ENCODE data around the gene PPM1N.

DNA sequence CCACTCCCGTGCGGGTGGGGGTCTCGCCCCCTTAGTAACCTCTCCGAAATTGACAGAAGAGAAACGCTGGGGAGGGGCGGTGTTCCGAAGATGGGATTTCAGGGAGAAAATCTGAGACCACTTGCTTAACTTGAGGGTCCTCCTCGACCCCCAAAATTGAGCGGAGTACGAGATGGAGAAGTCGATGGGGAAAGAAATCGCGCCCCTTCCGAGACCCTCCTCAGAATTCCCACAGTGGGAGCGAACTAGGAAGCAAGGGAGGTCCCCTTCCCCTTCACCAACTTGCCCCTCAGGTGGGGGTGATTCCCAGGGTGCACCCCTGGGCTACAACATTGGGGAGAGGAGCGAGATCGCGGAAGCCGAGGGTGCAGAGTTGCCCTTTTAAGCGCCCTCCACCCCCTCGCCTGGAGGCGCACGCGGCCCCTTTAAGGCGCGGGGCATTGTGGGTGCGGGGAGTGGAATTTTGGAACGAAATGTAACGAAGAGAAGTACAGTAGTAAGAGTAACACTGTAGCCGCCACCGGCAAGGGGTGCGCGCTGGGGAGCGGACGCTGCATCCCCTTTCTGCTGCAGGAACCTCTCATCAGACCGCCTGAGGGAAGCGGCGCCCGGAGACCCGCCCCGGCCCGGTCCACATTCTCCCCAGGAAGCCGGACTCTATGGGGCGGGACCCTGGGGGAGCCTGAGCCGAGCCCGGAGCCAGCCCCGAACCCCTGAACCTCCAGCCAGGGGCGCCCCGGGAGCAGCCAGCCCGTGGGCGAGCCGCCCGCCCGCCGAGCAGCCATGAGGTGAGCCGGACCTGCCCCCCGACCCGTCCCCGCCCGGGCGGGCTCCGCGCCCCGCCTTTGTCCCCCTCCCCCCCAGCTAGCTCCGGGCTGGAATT, 9.0 kb downstream of the PPM1N start, which contains the start of gene VASP:
- TF ChIP-seq, protein P1, sequence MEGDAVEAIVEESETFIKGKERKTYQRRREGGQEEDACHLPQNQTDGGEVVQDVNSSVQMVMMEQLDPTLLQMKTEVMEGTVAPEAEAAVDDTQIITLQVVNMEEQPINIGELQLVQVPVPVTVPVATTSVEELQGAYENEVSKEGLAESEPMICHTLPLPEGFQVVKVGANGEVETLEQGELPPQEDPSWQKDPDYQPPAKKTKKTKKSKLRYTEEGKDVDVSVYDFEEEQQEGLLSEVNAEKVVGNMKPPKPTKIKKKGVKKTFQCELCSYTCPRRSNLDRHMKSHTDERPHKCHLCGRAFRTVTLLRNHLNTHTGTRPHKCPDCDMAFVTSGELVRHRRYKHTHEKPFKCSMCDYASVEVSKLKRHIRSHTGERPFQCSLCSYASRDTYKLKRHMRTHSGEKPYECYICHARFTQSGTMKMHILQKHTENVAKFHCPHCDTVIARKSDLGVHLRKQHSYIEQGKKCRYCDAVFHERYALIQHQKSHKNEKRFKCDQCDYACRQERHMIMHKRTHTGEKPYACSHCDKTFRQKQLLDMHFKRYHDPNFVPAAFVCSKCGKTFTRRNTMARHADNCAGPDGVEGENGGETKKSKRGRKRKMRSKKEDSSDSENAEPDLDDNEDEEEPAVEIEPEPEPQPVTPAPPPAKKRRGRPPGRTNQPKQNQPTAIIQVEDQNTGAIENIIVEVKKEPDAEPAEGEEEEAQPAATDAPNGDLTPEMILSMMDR (IDR thresholded peaks at IDR 0.05), result peak in 1 of 3 experiments; percentile 19
- TF ChIP-seq POLR2A (IDR thresholded peaks at IDR 0.05), result peak; percentile 45

Measured in testis (tissue), 2 donors.